HUES64 (cell line): ENCODE results near the gene HARS1.
A peak's percentile ranks its signal among the peaks of the same experiment; 100 is the strongest.
"Not testable (repeated sequence)": the region's sequence is repeated elsewhere in the genome, so short reads cannot be mapped to it uniquely, and the experiment has no call there.

ENCODE experiments used
- H3K27ac ChIP-seq: 2 replicates; pipeline ENCODE4 v1.7.0; 2013; ENCODE audit warnings: low read depth, low read length, inconsistent platforms
- H3K27me3 ChIP-seq: 2 replicates; pipeline ENCODE4 v1.6.1; 2013; ENCODE audit warnings: mild to moderate bottlenecking, low read length; ENCODE audit not compliant: insufficient read depth
- H3K36me3 ChIP-seq: 2 replicates; pipeline ENCODE4 v1.6.1; 2013; ENCODE audit warnings: mild to moderate bottlenecking, low read length; ENCODE audit not compliant: insufficient read depth
- H3K4me1 ChIP-seq: 2 replicates; pipeline ENCODE4 v1.6.1; 2013; ENCODE audit warnings: mild to moderate bottlenecking, low read length, moderate library complexity; ENCODE audit not compliant: insufficient read depth
- H3K4me3 ChIP-seq: 2 replicates; pipeline ENCODE4 v1.5.1; 2013; ENCODE audit warnings: mild to moderate bottlenecking, low read length, moderate library complexity
- H3K9ac ChIP-seq: 2 replicates; pipeline ENCODE4 v1.6.1; 2013; ENCODE audit warnings: mild to moderate bottlenecking, low read depth, low read length
- H3K9me3 ChIP-seq: 2 replicates; pipeline ENCODE4 v1.6.1; 2013; ENCODE audit warnings: low read depth, low read length; ENCODE audit not compliant: insufficient read depth
- WGBS: fragments of 150-250, 120-280 bp; methylation state at CpG from one replicate; pipeline ENCODE4 v1.1.7; 2013; ENCODE audit warnings: missing lambda C conversion rate; 5-methylcytosine and 5-hydroxymethylcytosine counted together

The HARS1 gene

DNA sequence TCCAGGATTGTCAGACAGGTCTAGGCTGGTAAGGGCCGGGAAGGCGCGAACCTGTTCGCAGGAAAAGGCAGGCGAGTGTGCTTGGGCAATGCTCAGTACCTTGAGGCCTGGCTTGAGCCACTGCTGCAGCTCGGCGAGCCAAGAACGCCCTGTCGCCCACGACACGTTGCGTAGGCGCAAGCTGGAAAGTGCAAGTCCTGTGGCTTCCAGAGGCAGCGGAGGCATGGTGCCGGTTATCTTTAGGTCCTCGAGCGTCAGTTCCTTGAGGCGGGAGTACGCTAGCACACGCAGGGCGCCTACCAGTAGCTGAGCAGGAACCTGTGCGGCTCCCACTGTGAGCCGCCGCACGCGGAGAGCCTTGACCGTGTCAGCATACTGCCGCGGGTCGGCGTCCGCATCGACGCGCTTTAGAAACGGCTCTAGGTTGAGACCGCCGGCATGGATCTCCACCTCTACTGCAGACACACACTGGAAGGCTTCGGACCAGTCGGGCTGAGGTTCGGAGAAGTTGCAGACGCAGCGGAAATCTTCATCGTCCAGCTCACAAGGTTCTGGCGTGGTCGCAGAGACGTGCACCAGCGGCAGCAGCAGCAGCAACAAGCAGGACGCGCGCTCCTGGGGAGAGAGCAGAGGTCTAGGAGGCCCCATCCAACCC is 58.7 kb downstream of the HARS1 start:
- peaks cover 12% of the 10 kb centered on the region for H3K9me3 ChIP-seq
- H3K27ac ChIP-seq: no peak overlapping the region
- no peaks in the 10 kb centered on the region for H3K4me1 ChIP-seq
- 43% methylated on average over 51 of the region's 51 CpGs for WGBS
- peak overlapping the region; percentile 48 for H3K4me3 ChIP-seq
- H3K27me3 ChIP-seq: peaks cover 43% of the 10 kb centered on the region
- no peaks in the 10 kb centered on the region for H3K36me3 ChIP-seq
- no peak overlapping the region; the same call in 1 of the 2 replicates for H3K9ac ChIP-seq

DNA sequence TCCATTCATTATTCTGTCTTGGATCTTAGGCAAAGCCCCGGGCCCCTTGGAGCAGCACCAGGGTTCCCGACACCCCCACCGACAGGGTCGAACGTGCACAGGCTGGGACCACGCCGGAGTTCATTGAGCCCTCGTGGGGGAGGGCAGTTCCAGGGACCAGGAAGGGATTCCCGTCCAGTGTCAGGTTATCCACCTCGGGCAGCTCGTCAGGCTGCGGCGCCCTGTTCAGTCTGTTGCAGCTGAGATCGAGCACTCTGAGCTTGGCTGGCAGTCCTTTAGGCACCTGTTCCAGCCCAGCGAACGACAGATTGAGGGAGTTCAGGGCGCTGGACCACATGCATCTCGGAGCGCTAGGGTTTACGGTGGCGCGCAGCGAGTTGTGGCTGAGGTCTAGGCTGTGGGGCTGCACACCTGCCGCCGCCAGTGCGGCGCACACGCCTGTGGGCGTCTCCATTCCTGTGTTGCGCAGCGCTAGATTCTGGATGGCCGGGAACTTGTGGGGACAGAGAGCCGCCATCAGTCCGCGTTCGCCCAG is 59.3 kb downstream of the HARS1 start:
- peaks cover 18% of the 10 kb centered on the region for H3K9me3 ChIP-seq
- H3K27me3 ChIP-seq: peaks cover 43% of the 10 kb centered on the region
- H3K4me1 ChIP-seq: no peaks in the 10 kb centered on the region
- H3K4me3 ChIP-seq: peak overlapping the region; percentile 48
- no peak overlapping the region for H3K9ac ChIP-seq
- H3K36me3 ChIP-seq: no peaks in the 10 kb centered on the region
- no peak overlapping the region for H3K27ac ChIP-seq
- 58% methylated on average over 36 of the region's 36 CpGs for WGBS

DNA sequence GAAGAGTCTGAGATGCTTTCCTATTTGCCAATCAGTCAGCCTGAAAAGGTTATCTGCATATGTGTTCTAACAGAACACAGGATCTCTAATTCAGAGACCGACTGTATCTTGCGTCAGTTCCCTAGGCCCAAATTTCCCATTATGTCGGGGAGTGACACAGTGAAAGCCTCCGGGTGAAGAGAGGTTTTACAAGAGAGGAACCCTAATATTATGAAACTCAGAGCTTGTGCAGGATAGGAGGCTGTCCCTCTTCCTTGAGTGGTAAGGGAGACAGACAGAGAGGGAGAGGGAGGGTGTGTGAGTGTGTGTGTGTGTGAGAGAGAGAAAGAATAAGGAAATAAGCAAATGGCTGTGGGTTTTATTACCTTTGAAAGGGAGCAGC is 60.1 kb downstream of the HARS1 start:
- H3K27ac ChIP-seq: no peak overlapping the region
- H3K27me3 ChIP-seq: peaks cover 43% of the 10 kb centered on the region
- H3K4me3 ChIP-seq: no peak overlapping the region
- WGBS: 93% methylated on average over 4 of the region's 4 CpGs
- no peaks in the 10 kb centered on the region for H3K4me1 ChIP-seq
- H3K9me3 ChIP-seq: peaks cover 21% of the 10 kb centered on the region
- no peak overlapping the region for H3K9ac ChIP-seq
- no peaks in the 10 kb centered on the region for H3K36me3 ChIP-seq

DNA sequence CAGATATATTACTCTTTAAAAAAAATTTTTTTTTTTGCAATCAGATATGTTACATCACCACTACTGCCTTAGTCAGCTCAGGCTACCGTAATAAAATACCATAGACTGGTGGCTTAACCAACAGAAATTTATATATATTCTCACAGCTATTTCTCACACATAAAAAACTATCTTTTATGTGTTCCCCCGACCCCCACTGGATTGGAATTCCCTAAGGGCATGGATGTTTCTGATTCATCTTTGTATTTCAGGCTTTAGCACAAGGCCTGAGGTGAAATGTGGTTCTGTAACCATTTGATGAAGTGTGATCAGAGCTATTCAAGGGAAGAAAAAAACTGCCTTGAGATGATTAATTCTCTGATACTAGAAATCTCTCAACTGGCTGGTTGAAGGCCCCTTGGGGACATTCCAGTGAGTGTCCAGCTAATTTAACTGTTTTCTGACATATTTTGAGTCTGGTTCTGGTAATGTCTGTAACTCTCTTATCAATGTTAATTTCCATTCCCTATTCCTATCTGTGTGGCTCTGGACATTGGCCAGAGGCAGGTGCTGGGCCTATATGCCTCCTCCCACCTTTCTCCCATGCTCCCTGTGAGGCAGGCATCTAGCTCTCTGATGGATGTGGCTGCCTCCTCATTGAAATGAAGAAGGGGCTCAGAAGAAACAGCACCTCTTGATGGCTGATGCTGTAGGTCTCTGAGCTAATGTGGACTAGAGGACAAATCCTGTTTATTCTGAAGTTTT is 60.7 kb downstream of the HARS1 start:
- peaks cover 43% of the 10 kb centered on the region for H3K27me3 ChIP-seq
- 70% methylated on average over 2 of the region's 2 CpGs for WGBS
- H3K4me3 ChIP-seq: no peak overlapping the region

DNA sequence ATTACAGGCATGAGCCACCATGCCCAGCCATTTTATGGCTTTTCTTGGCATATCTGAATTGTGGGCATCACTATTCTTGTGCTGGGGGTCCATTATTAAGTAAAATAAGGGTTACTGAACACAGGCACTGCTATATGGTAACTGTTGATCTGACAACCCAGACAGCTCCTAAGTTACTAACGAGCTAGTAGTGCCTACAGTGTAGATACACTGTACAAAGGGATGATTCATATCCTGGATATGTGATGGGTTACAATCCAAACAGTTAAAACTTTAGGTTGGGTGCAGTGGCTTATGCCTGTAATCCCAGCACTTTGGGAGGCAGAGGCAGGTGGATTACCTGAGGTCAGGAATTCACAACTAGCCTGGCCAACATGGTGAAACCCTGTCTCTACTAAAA is 62.5 kb downstream of the HARS1 start:
- WGBS: 85% methylated on average over 1 of the region's 1 CpG
- Histone ChIP-seq H3K36me3 (no peaks in the 10 kb centered on the region), H3K4me3 (no peak overlapping the region), H3K4me1 (no peaks in the 10 kb centered on the region), H3K9ac (no peak overlapping the region), H3K27me3 (peaks cover 36% of the 10 kb centered on the region), H3K27ac (no peak overlapping the region), H3K9me3 (peaks cover 21% of the 10 kb centered on the region)

More for the DNA sequence above, 60.7 kb downstream of the HARS1 start:
- H3K4me1 ChIP-seq: no peaks in the 10 kb centered on the region
- H3K9me3 ChIP-seq: peaks cover 21% of the 10 kb centered on the region
- no peak overlapping the region for H3K27ac ChIP-seq
- H3K36me3 ChIP-seq: no peaks in the 10 kb centered on the region
- H3K9ac ChIP-seq: no peak overlapping the region

DNA sequence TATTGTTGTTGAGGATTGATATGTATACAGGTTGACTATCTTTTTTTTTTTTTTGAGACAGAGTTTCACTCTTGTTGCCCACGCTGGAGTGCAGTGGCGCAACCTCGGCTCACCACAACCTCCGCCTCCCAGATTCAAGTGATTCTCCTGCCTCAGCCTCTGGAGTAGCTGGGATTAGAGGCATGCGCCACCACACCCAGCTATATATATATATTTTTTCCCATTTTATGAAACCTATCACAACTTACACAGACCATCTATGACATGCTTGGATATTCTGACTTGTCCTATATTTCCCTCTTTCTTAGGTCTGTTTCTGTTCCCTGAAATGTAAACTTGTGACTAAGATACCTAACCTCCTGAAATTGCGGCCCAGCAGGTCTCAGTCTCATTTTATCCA is 63.2 kb downstream of the HARS1 start:
- H3K36me3 ChIP-seq: no peaks in the 10 kb centered on the region
- H3K4me3 ChIP-seq: no peak overlapping the region
- H3K27ac ChIP-seq: no peak overlapping the region
- 84% methylated on average over 6 of the region's 6 CpGs for WGBS
- H3K4me1 ChIP-seq: no peaks in the 10 kb centered on the region
- peaks cover 29% of the 10 kb centered on the region for H3K27me3 ChIP-seq
- H3K9ac ChIP-seq: no peak overlapping the region
- H3K9me3 ChIP-seq: peaks cover 21% of the 10 kb centered on the region

DNA sequence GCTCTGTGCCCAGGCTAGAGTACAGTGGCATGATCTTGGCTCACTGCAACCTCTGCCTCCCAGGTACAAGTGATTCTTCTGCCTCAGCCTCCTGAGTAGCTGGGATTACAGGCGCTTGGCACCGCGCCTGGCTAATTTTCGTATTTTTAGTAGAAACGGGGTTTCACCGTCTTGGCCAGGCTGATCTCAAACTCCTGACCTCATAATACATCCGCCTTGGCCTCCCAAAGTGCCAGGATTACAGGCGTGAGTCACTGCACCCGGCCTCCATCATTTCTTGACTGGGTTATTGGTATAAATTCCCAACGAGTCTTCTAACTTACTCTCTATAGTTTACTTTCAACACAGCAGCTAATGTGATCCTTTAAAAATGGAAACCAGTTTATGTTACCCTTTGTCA is 66.3 kb downstream of the HARS1 start:
- not testable (repeated sequence) for H3K27ac ChIP-seq, H3K9ac ChIP-seq, H3K27me3 ChIP-seq, H3K4me1 ChIP-seq, H3K4me3 ChIP-seq, H3K36me3 ChIP-seq
- WGBS: 88% methylated on average over 10 of the region's 10 CpGs
- peaks cover 25% of the 10 kb centered on the region for H3K9me3 ChIP-seq
